ENCODE measurements around the gene COPA. TPM values are rescaled to one million over a fixed set of nuclear protein-coding genes. Genes with fewer than 3 reads are reported as not detected.
A peak's percentile ranks its signal among the peaks of the same experiment; 100 is the strongest.

COPA gene
- total and polyA plus RNA-seq, 4 experiments from 2014 or later = 115 to 150 (median 130) TPM

GRCh38 chr1:160284220-160284781 is 58.7 kb downstream of the COPA start:
- DNase-seq = peak in 1 of 5 donors; percentile 7
- POLR2A ChIA-PET (ENCODE audit: partially characterized antibody) = interaction anchor here (0.9 to 3.9 kb wide), 15 partner anchors 8 to 186 kb away, joined by 3 to 90 read pairs (median 5); partner anchors contain the start of genes DCAF8, IGSF8, NCSTN and PEA15
- peaks cover 24% of the 10 kb centered on the region for H3K4me1 ChIP-seq (ENCODE audit: insufficient read depth, low read length)
- Mint-ChIP-seq H3K4me1 (peaks cover 20 to 44% (median 28%) of the 10 kb centered on the region in 4 donors), H3K36me3 (peaks cover 36 to 58% of the 10 kb centered on the region in 2 donors), H3K9me3 (no peaks in the 10 kb centered on the region), H3K4me3 (peak overlapping the region; percentile 98 to 100 (median 99)), H3K27ac (peak overlapping the region; percentile 71 to 99 (median 98)), H3K27me3 (no peaks in the 10 kb centered on the region)
- CTCF ChIA-PET (ENCODE audit: partially characterized antibody) = interaction anchor here (1.0 to 2.7 kb wide), 9 partner anchors 9 to 94 kb away, joined by 3 to 12 read pairs (median 3); partner anchors contain the start of genes CASQ1 and DCAF8
- H3K9me3 ChIP-seq (ENCODE audit: control insufficient read depth in 1 of 2, low read length in 2 of 2) = no peaks in the 10 kb centered on the region
- intact Hi-C loops (cut with micrococcal nuclease) = no loop called here
- peak overlapping the region; percentile 53 to 98 for H3K4me3 ChIP-seq (ENCODE audit: low read length in 2 of 2)
- H3K27ac ChIP-seq (ENCODE audit: low read depth, low read length) = peak overlapping the region; percentile 81
- peaks cover 39% of the 10 kb centered on the region for H3K36me3 ChIP-seq (ENCODE audit: insufficient read depth, low read length)
- H3K27me3 ChIP-seq (ENCODE audit: insufficient read depth, low read length) = no peaks in the 10 kb centered on the region

DNA sequence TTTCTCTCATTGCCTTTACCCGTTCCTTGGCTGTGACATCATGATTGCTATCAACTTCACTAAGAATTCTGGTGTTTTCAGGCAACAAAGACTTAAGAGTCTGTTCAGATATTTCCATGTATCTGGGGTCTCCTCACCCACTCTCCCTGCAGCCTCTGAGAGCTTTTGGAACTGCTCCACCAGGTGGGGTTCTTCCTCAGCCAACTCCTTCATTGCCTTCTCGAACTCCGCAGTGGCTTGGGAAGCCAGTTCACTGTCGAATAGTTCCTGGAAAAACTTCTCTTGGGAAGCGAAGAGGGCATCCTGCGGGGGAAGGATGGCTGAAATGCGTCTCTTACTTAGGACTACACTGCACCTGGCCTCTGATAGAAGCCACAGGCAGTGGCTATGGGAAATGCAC is 60.2 kb downstream of the COPA start:
- Histone ChIP-seq H3K9me3 (ENCODE audit: control insufficient read depth in 1 of 2, low read length in 2 of 2) (no peaks in the 10 kb centered on the region), H3K27me3 (ENCODE audit: insufficient read depth, low read length) (no peaks in the 10 kb centered on the region), H3K36me3 (ENCODE audit: insufficient read depth, low read length) (peaks cover 51% of the 10 kb centered on the region), H3K27ac (ENCODE audit: low read depth, low read length) (no peak overlapping the region), H3K4me1 (ENCODE audit: insufficient read depth, low read length) (peaks cover 24% of the 10 kb centered on the region), H3K4me3 (ENCODE audit: low read length in 2 of 2) (no peak overlapping the region)
- Mint-ChIP-seq H3K4me3 (no peak overlapping the region), H3K4me1 (peaks cover 20 to 44% (median 28%) of the 10 kb centered on the region in 4 donors), H3K9me3 (no peaks in the 10 kb centered on the region), H3K27ac (peak overlapping the region in 1 of 7 donors; percentile 35), H3K27me3 (no peaks in the 10 kb centered on the region), H3K36me3 (peaks cover 43 to 63% of the 10 kb centered on the region in 2 donors)
- POLR2A ChIA-PET (ENCODE audit: partially characterized antibody) = interaction anchor here (1.3 kb wide), 1 partner anchor 20 kb away, joined by 3 read pairs; the partner anchor contains the start of gene DCAF8
- intact Hi-C loops (cut with micrococcal nuclease) = no loop called here
- CTCF ChIA-PET (ENCODE audit: partially characterized antibody) = no interaction called here
- no peak for DNase-seq

DNA sequence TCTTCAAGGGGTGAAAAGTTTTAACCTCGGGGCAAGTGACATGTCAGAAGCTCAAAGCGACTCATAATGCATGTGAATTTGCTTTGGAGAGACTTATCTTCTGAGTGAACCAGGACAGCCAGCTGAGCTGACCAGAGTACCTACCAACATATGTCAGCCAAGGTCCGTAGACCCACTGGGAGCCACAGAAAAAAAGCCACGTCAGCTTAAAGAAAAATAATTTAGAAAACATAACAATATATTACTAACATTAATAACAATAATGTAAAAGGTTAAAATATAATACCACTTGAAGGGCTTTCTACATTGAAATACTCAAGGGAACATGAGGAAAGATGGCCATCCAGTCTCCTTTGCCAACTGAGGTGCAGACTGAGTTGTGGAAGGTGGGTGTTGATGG is 65.1 kb downstream of the COPA start:
- Mint-ChIP-seq H3K36me3 (peaks cover 47 to 65% of the 10 kb centered on the region in 2 donors), H3K9me3 (no peaks in the 10 kb centered on the region), H3K4me3 (no peak overlapping the region), H3K27me3 (no peaks in the 10 kb centered on the region), H3K27ac (no peak overlapping the region), H3K4me1 (peaks cover 0 to 13% (median 3%) of the 10 kb centered on the region in 4 donors)
- POLR2A ChIA-PET (ENCODE audit: partially characterized antibody) = interaction anchor here (0.9 to 10.3 kb wide), 2 partner anchors 13 to 16 kb away, joined by 3 to 66 read pairs; partner anchors contain the start of gene DCAF8
- no peaks in the 10 kb centered on the region for H3K27me3 ChIP-seq (ENCODE audit: insufficient read depth, low read length)
- H3K4me1 ChIP-seq (ENCODE audit: insufficient read depth, low read length) = peaks cover 2% of the 10 kb centered on the region
- no peaks in the 10 kb centered on the region for H3K9me3 ChIP-seq (ENCODE audit: control insufficient read depth in 1 of 2, low read length in 2 of 2)
- H3K36me3 ChIP-seq (ENCODE audit: insufficient read depth, low read length) = peaks cover 62% of the 10 kb centered on the region
- DNase-seq = no peak
- intact Hi-C loops (cut with micrococcal nuclease) = no loop called here
- CTCF ChIA-PET (ENCODE audit: partially characterized antibody) = interaction anchor here (1.1 to 5.0 kb wide), 3 partner anchors 11 to 169 kb away, joined by 3 to 28 read pairs (median 12); no protein-coding TSS in a partner anchor
- H3K27ac ChIP-seq (ENCODE audit: low read depth, low read length) = no peak overlapping the region
- H3K4me3 ChIP-seq (ENCODE audit: low read length in 2 of 2) = no peak overlapping the region

DNA sequence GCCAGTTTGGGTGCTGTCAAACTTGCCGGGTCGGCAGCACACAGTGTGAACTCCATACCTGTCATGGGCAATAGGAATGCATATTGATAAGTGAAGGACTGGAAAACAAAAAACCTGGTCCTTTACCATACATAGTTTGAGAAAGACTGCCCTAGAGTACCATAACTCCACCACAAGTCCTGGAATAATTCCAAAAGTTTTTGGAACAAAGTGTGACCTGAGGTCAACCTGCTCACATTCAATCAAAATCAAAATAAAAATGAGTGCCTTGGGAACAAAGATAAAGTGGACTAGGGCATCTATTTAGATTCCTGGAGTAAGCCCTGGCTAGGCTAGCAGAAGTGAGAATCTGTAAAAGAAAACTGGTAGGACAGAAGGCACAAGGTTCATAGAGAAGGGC is 65.7 kb downstream of the COPA start:
- Mint-ChIP-seq H3K4me3 (no peak overlapping the region), H3K27me3 (no peaks in the 10 kb centered on the region), H3K9me3 (no peaks in the 10 kb centered on the region), H3K27ac (no peak overlapping the region), H3K4me1 (peaks cover 0 to 7% (median 2%) of the 10 kb centered on the region in 4 donors), H3K36me3 (peaks cover 41 to 60% of the 10 kb centered on the region in 2 donors)
- H3K4me1 ChIP-seq (ENCODE audit: insufficient read depth, low read length) = no peaks in the 10 kb centered on the region
- H3K27me3 ChIP-seq (ENCODE audit: insufficient read depth, low read length) = no peaks in the 10 kb centered on the region
- no peaks in the 10 kb centered on the region for H3K9me3 ChIP-seq (ENCODE audit: control insufficient read depth in 1 of 2, low read length in 2 of 2)
- DNase-seq = no peak
- peaks cover 55% of the 10 kb centered on the region for H3K36me3 ChIP-seq (ENCODE audit: insufficient read depth, low read length)
- intact Hi-C loops (cut with micrococcal nuclease) = no loop called here
- CTCF ChIA-PET (ENCODE audit: partially characterized antibody) = interaction anchor here (1.1 to 5.0 kb wide), 2 partner anchors 14 to 168 kb away, joined by 3 to 28 read pairs; no protein-coding TSS in a partner anchor
- no peak overlapping the region for H3K27ac ChIP-seq (ENCODE audit: low read depth, low read length)
- no peak overlapping the region for H3K4me3 ChIP-seq (ENCODE audit: low read length in 2 of 2)
- POLR2A ChIA-PET (ENCODE audit: partially characterized antibody) = interaction anchor here (0.9 to 10.3 kb wide), 3 partner anchors 7 to 15 kb away, joined by 3 to 66 read pairs (median 11); partner anchors contain the start of genes DCAF8 and PEX19

- Histone ChIP-seq H3K4me3 (ENCODE audit: low read length in 2 of 2) (no peak overlapping the region), H3K27me3 (ENCODE audit: insufficient read depth, low read length) (no peaks in the 10 kb centered on the region), H3K27ac (ENCODE audit: low read depth, low read length) (no peak overlapping the region), H3K4me1 (ENCODE audit: insufficient read depth, low read length) (no peaks in the 10 kb centered on the region), H3K9me3 (ENCODE audit: control insufficient read depth in 1 of 2, low read length in 2 of 2) (no peaks in the 10 kb centered on the region), H3K36me3 (ENCODE audit: insufficient read depth, low read length) (no peaks in the 10 kb centered on the region)
- no peak overlapping the region for H3K27ac Mint-ChIP-seq
- no peaks in the 10 kb centered on the region for H3K27me3 Mint-ChIP-seq
- ChIA-PET POLR2A (ENCODE audit: partially characterized antibody) (interaction anchor here (1.0 kb wide), 1 partner anchor 9 kb away, joined by 3 read pairs; the partner anchor contains the start of gene DCAF8), CTCF (ENCODE audit: partially characterized antibody) (interaction anchor here (2.4 kb wide), 1 partner anchor 21 kb away, joined by 13 read pairs; no protein-coding TSS in a partner anchor)
- DNase-seq = no peak
- peaks cover 0 to under 1% of the 10 kb centered on the region in 2 donors for H3K36me3 Mint-ChIP-seq
- H3K9me3 Mint-ChIP-seq = no peaks in the 10 kb centered on the region
- no peak overlapping the region for H3K4me3 Mint-ChIP-seq
- H3K4me1 Mint-ChIP-seq = peaks cover 0 to 2% (median 0%) of the 10 kb centered on the region in 4 donors
- intact Hi-C loops (cut with micrococcal nuclease) = no loop called here
These were observed 72.0 kb downstream of the COPA start for GRCh38 chr1:160271025-160271424.

DNA sequence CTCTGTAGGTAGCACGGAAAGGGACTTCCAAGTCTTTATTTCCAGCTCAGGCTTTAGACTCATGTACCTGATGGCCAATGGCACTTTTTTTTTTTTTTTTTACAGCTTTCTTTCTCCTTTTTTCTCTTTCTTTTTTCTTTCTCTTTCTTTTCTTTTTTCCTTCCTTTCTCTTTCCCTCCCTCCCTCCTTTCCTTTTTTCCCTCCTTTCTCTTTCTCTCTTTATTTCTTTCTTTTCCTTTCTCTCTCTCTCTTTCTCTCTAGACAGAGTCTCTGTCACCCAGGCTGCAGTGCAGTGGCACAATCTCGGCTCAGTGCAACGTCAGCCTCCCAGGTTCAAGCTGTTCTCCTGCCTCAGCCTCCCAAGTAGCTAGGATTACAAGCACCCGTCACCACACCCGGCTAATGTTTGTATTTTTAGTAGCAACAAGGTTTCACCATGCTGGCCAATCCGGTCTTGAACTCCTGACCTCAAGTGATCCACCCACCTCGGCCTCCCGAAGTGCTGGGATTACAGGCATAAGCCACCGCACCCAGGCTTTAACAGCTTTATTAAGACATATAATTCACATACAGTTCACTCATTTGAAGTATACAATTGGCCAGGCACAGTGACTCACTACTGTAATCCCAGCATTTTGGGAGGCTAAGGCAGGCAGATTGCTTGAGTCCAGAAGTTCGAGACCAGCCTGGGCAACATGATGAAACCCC is 75.6 kb downstream of the COPA start:
- Histone ChIP-seq H3K27ac (ENCODE audit: low read depth, low read length) (no peak overlapping the region), H3K27me3 (ENCODE audit: insufficient read depth, low read length) (no peaks in the 10 kb centered on the region), H3K4me3 (ENCODE audit: low read length in 2 of 2) (no peak overlapping the region), H3K36me3 (ENCODE audit: insufficient read depth, low read length) (no peaks in the 10 kb centered on the region), H3K9me3 (ENCODE audit: control insufficient read depth in 1 of 2, low read length in 2 of 2) (no peaks in the 10 kb centered on the region), H3K4me1 (ENCODE audit: insufficient read depth, low read length) (peaks cover 7% of the 10 kb centered on the region)
- intact Hi-C loops (cut with micrococcal nuclease) = loop anchor here (10.0 kb wide), 1 partner anchor 343 kb away; the partner anchor contains the start of gene TAGLN2
- H3K4me3 Mint-ChIP-seq = no peak overlapping the region
- POLR2A ChIA-PET (ENCODE audit: partially characterized antibody) = interaction anchor here (1.6 kb wide), 1 partner anchor 18 kb away, joined by 5 read pairs; the partner anchor contains the start of gene PEX19
- H3K4me1 Mint-ChIP-seq = peaks cover 4 to 18% (median 10%) of the 10 kb centered on the region in 4 donors
- H3K27me3 Mint-ChIP-seq = no peaks in the 10 kb centered on the region
- no peaks in the 10 kb centered on the region for H3K9me3 Mint-ChIP-seq
- H3K36me3 Mint-ChIP-seq = peaks cover 0 to 1% of the 10 kb centered on the region in 2 donors
- H3K27ac Mint-ChIP-seq = peak overlapping the region in 1 of 7 donors; percentile 35
- DNase-seq = no peak
- CTCF ChIA-PET (ENCODE audit: partially characterized antibody) = interaction anchor here (1.3 kb wide), 1 partner anchor 24 kb away, joined by 6 read pairs; no protein-coding TSS in a partner anchor

Measured in CD4-positive, alpha-beta memory T cell (primary cell).